GM10248 (cell line): ENCODE results near the gene PTPN2.
"Not testable (repeated sequence)": the region's sequence is repeated elsewhere in the genome, so short reads cannot be mapped to it uniquely, and the experiment has no call there.

Source experiments
- CTCF ChIA-PET: fragments of 300-600 bp; sonication (Branson Sonifier 250); formaldehyde crosslinking; extraction: SDS; loops from one replicate; lab custom pipeline; 2021; ENCODE audit warnings: antibody characterized with exemption; lab: Yijun Ruan, JAX
- POLR2A ChIA-PET: fragments of 350-650 bp; sonication (Branson Sonifier 250); formaldehyde crosslinking; extraction: SDS; loops from one replicate; lab custom pipeline; 2020; ENCODE audit warnings: antibody characterized with exemption; lab: Yijun Ruan, JAX
- DNase-seq: peaks from one replicate; pipeline ENCODE4 v3.0.0; 2012; ENCODE audit errors: extremely low spot score
- CTCF ChIP-seq: IDR thresholded peaks from 2 replicates; pipeline ENCODE4 v1.5.1; 2012; ENCODE audit warnings: mild to moderate bottlenecking, low read depth; ENCODE audit errors: extremely low read depth, missing control alignments, control extremely low read depth

Gene PTPN2

GRCh38 chr18:12768625-12769024, 115.4 kb downstream of the PTPN2 start:
- CTCF ChIA-PET, result interaction anchor here (0.8 kb wide), 1 partner anchor 166 kb away, joined by 3 read pairs; no protein-coding TSS in a partner anchor
- POLR2A ChIA-PET, result interaction anchor here (0.6 kb wide), 1 partner anchor 131 kb away, joined by 3 read pairs; no protein-coding TSS in a partner anchor
- no peak for DNase-seq
- TF ChIP-seq CTCF, result no peak

GRCh38 chr18:12767580-12768155, 116.4 kb downstream of the PTPN2 start:
- ChIA-PET POLR2A (no interaction called here), CTCF (no interaction called here)
- TF ChIP-seq CTCF, result no peak
- DNase-seq, result no peak

GRCh38 chr18:12766986-12767433, 117.0 kb downstream of the PTPN2 start:
- CTCF ChIA-PET, result no interaction called here
- POLR2A ChIA-PET, result no interaction called here
- DNase-seq, result no peak
- TF ChIP-seq CTCF, result no peak

- no peak for DNase-seq
- TF ChIP-seq CTCF, result no peak
- ChIA-PET POLR2A (no interaction called here), CTCF (no interaction called here)
Observed at GRCh38 chr18:12765586-12765985, 118.5 kb downstream of the PTPN2 start.

GRCh38 chr18:12765126-12765525, 118.9 kb downstream of the PTPN2 start:
- POLR2A ChIA-PET, result no interaction called here
- CTCF ChIA-PET, result no interaction called here
- no peak for TF ChIP-seq CTCF
- no peak for DNase-seq

- POLR2A ChIA-PET, DNase-seq: not testable (repeated sequence)
- CTCF ChIA-PET, result interaction anchor here (2.3 kb wide), 1 partner anchor 135 kb away, joined by 6 read pairs; no protein-coding TSS in a partner anchor
Observed at GRCh38 chr18:12758566-12758965, 125.5 kb downstream of the PTPN2 start.

- CTCF ChIA-PET, DNase-seq, POLR2A ChIA-PET: not testable (repeated sequence)
Observed at GRCh38 chr18:12756619-12757239, 127.3 kb downstream of the PTPN2 start.

- POLR2A ChIA-PET, DNase-seq: not testable (repeated sequence)
- CTCF ChIA-PET, result interaction anchor here (1.0 kb wide), 1 partner anchor 179 kb away, joined by 3 read pairs; no protein-coding TSS in a partner anchor
Observed at GRCh38 chr18:12755606-12756005, 128.4 kb downstream of the PTPN2 start.
